ENCODE measurements around the gene HOXC10. TPM values are rescaled to one million over a fixed set of nuclear protein-coding genes. Genes with fewer than 3 reads are reported as not detected.

HOXC10 gene
- total RNA-seq, 1 donor from 2014 or later = 1.8 TPM

GRCh38 chr12:53942467-53942997 lies 42.4 kb upstream of the HOXC10 start:
- Mint-ChIP-seq H3K4me3 (no peak overlapping the region), H3K4me1 (no peaks in the 10 kb centered on the region), H3K27ac (ENCODE audit: unreplicated experiment) (no peak overlapping the region), H3K36me3 (ENCODE audit: low read depth) (no peaks in the 10 kb centered on the region), H3K27me3 (ENCODE audit: low read depth) (peaks cover 98% of the 10 kb centered on the region), H3K9me3 (no peaks in the 10 kb centered on the region)
- no peak for TF ChIP-seq CTCF (conservative IDR thresholded peaks at IDR 0.05)
- no peak for DNase-seq (ENCODE audit: low read depth, low spot score)

- Mint-ChIP-seq H3K4me3 (no peak overlapping the region), H3K9me3 (no peaks in the 10 kb centered on the region), H3K4me1 (no peaks in the 10 kb centered on the region), H3K27ac (ENCODE audit: unreplicated experiment) (no peak overlapping the region), H3K36me3 (ENCODE audit: low read depth) (peaks cover 4% of the 10 kb centered on the region), H3K27me3 (ENCODE audit: low read depth) (peaks cover 99% of the 10 kb centered on the region)
- no peak for DNase-seq (ENCODE audit: low read depth, low spot score)
- no peak for TF ChIP-seq CTCF (conservative IDR thresholded peaks at IDR 0.05)
Measured at GRCh38 chr12:53944209-53944608, 40.7 kb upstream of the HOXC10 start.

DNA sequence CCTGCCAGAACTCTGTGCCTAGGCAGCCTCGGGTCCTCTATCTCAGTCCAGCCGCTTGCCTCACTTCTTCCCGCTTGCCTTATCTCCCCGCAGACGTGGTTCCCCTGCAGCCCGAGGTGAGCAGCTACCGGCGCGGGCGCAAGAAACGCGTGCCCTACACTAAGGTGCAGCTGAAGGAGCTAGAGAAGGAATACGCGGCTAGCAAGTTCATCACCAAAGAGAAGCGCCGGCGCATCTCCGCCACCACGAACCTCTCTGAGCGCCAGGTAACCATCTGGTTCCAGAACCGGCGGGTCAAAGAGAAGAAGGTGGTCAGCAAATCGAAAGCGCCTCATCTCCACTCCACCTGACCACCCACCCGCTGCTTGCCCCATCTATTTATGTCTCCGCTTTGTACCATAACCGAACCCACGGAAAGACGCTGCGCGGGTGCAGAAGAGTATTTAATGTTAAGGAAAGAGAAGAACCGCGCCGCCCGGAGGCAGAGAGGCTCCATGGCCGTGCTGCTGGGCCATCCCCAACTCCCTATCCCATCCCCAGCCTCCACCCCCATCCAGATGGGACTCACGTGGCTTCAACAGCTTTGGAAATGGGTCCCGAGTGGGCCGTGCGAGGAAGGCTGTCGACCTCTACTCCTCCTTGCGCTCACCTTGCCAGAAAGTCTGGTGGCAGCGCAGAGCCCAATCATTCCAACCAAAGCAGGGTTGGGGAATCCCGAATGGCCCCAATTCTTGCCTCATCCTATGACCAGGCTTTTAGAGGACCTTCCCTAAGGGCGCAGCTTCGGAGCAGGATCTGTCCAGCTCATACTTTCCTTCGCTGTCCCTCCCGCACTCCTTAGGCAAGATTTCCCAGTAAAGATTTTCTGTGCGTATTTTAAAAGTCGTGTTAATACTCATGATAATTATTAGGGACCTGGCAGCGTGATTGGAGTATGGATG lies 39.8 kb upstream of the HOXC10 start:
- no peak for TF ChIP-seq CTCF (conservative IDR thresholded peaks at IDR 0.05)
- no peak for DNase-seq (ENCODE audit: low read depth, low spot score)
- no peak overlapping the region for H3K27ac Mint-ChIP-seq (ENCODE audit: unreplicated experiment)
- peaks cover 99% of the 10 kb centered on the region for H3K27me3 Mint-ChIP-seq (ENCODE audit: low read depth)
- H3K9me3 Mint-ChIP-seq = no peaks in the 10 kb centered on the region
- H3K4me3 Mint-ChIP-seq = no peak overlapping the region
- H3K4me1 Mint-ChIP-seq = no peaks in the 10 kb centered on the region
- H3K36me3 Mint-ChIP-seq (ENCODE audit: low read depth) = peaks cover 4% of the 10 kb centered on the region

DNA sequence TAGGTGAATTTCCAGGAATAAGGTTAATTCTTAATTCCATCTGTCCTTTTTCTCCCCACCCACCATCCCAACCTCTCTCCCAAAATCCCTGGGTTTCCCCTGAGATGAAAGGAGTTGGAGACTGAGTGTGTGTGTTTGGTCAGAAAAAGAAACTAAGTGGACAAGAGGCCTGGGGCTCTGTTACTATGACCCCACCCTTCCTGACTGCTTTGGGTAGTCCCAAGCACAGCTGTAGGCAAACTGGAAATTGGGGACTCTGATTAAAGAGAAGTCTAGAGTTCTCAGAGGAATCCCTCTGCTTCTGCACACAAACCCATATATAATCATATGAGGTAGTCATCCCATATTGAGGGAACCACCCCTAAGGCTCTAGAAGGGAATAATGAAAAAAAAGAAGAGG lies 37.2 kb upstream of the HOXC10 start:
- peaks cover 4% of the 10 kb centered on the region for H3K36me3 Mint-ChIP-seq (ENCODE audit: low read depth)
- no peaks in the 10 kb centered on the region for H3K4me1 Mint-ChIP-seq
- no peak for TF ChIP-seq CTCF (conservative IDR thresholded peaks at IDR 0.05)
- no peak overlapping the region for H3K27ac Mint-ChIP-seq (ENCODE audit: unreplicated experiment)
- DNase-seq (ENCODE audit: low read depth, low spot score) = no peak
- peaks cover 100% of the 10 kb centered on the region for H3K27me3 Mint-ChIP-seq (ENCODE audit: low read depth)
- H3K4me3 Mint-ChIP-seq = no peak overlapping the region
- H3K9me3 Mint-ChIP-seq = no peaks in the 10 kb centered on the region

DNA sequence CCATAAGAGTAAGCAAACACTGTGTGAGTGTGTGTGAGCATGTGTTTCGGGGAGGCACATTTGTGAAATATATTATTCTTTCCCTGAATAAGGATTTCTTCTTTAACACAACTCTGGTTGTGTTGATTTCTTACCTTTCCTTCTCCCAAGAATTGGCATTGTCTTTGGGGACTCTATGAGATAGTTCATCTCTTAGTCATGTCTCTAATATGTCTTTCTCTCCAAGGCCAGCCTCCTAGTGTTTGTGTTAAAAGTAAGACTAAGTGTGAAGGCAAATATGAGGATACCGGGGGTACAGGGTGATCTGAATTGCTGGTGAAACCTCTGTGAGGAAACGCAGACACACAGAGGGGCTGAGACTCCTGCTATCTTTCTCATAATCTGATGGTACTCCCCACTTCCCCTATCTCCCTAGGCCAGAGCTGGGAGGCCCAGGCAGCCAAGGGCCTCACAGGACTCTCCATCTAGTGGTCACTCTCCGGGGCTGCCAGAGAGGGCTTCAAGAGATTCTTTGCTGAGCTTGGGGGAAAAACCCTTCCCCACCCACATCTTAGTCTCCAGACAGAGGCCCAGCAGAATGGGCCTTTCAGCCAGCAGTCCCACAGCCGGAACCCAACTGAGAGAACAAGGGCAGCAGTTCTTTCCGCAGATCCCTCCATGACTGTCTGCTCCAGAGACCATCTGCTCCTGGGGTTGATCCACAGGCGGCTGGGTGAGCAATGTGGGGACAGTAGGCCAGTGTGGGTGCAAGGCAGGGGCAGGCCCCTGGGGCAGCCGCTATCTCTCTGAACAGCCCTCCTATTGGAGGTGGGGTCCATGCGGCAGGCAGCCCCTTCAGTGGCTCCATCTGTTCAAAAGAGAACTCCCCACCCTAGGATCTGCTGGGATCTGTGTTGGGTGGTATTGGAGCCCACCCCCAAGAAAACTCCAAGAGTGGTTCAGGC lies 36.0 kb upstream of the HOXC10 start:
- no peak for DNase-seq (ENCODE audit: low read depth, low spot score)
- no peak overlapping the region for H3K27ac Mint-ChIP-seq (ENCODE audit: unreplicated experiment)

More for the DNA sequence above, 36.0 kb upstream of the HOXC10 start:
- H3K4me3 Mint-ChIP-seq = no peak overlapping the region
- no peak for TF ChIP-seq CTCF (conservative IDR thresholded peaks at IDR 0.05)
- peaks cover 100% of the 10 kb centered on the region for H3K27me3 Mint-ChIP-seq (ENCODE audit: low read depth)
- peaks cover 4% of the 10 kb centered on the region for H3K36me3 Mint-ChIP-seq (ENCODE audit: low read depth)
- no peaks in the 10 kb centered on the region for H3K9me3 Mint-ChIP-seq
- H3K4me1 Mint-ChIP-seq = no peaks in the 10 kb centered on the region

All from neural crest cell (in vitro differentiated cells).